ENCODE measurements around the gene PADI3. TPM values are rescaled to one million over a fixed set of nuclear protein-coding genes. Genes with fewer than 3 reads are reported as not detected.

Gene PADI3
- total and polyA plus RNA-seq, 2 of the 8 experiments (the other 6 are each of a cell fraction or from before 2014, with no cell fraction given), result 0.37 to 0.94 TPM

- TF ChIP-seq, protein P1, sequence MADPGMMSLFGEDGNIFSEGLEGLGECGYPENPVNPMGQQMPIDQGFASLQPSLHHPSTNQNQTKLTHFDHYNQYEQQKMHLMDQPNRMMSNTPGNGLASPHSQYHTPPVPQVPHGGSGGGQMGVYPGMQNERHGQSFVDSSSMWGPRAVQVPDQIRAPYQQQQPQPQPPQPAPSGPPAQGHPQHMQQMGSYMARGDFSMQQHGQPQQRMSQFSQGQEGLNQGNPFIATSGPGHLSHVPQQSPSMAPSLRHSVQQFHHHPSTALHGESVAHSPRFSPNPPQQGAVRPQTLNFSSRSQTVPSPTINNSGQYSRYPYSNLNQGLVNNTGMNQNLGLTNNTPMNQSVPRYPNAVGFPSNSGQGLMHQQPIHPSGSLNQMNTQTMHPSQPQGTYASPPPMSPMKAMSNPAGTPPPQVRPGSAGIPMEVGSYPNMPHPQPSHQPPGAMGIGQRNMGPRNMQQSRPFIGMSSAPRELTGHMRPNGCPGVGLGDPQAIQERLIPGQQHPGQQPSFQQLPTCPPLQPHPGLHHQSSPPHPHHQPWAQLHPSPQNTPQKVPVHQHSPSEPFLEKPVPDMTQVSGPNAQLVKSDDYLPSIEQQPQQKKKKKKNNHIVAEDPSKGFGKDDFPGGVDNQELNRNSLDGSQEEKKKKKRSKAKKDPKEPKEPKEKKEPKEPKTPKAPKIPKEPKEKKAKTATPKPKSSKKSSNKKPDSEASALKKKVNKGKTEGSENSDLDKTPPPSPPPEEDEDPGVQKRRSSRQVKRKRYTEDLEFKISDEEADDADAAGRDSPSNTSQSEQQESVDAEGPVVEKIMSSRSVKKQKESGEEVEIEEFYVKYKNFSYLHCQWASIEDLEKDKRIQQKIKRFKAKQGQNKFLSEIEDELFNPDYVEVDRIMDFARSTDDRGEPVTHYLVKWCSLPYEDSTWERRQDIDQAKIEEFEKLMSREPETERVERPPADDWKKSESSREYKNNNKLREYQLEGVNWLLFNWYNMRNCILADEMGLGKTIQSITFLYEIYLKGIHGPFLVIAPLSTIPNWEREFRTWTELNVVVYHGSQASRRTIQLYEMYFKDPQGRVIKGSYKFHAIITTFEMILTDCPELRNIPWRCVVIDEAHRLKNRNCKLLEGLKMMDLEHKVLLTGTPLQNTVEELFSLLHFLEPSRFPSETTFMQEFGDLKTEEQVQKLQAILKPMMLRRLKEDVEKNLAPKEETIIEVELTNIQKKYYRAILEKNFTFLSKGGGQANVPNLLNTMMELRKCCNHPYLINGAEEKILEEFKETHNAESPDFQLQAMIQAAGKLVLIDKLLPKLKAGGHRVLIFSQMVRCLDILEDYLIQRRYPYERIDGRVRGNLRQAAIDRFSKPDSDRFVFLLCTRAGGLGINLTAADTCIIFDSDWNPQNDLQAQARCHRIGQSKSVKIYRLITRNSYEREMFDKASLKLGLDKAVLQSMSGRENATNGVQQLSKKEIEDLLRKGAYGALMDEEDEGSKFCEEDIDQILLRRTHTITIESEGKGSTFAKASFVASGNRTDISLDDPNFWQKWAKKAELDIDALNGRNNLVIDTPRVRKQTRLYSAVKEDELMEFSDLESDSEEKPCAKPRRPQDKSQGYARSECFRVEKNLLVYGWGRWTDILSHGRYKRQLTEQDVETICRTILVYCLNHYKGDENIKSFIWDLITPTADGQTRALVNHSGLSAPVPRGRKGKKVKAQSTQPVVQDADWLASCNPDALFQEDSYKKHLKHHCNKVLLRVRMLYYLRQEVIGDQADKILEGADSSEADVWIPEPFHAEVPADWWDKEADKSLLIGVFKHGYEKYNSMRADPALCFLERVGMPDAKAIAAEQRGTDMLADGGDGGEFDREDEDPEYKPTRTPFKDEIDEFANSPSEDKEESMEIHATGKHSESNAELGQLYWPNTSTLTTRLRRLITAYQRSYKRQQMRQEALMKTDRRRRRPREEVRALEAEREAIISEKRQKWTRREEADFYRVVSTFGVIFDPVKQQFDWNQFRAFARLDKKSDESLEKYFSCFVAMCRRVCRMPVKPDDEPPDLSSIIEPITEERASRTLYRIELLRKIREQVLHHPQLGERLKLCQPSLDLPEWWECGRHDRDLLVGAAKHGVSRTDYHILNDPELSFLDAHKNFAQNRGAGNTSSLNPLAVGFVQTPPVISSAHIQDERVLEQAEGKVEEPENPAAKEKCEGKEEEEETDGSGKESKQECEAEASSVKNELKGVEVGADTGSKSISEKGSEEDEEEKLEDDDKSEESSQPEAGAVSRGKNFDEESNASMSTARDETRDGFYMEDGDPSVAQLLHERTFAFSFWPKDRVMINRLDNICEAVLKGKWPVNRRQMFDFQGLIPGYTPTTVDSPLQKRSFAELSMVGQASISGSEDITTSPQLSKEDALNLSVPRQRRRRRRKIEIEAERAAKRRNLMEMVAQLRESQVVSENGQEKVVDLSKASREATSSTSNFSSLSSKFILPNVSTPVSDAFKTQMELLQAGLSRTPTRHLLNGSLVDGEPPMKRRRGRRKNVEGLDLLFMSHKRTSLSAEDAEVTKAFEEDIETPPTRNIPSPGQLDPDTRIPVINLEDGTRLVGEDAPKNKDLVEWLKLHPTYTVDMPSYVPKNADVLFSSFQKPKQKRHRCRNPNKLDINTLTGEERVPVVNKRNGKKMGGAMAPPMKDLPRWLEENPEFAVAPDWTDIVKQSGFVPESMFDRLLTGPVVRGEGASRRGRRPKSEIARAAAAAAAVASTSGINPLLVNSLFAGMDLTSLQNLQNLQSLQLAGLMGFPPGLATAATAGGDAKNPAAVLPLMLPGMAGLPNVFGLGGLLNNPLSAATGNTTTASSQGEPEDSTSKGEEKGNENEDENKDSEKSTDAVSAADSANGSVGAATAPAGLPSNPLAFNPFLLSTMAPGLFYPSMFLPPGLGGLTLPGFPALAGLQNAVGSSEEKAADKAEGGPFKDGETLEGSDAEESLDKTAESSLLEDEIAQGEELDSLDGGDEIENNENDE (IDR thresholded peaks at IDR 0.05; ENCODE audit: insufficient replicate concordance, low read length), result no peak
- TF ChIP-seq RXRA (IDR thresholded peaks at IDR 0.05; ENCODE audit: insufficient read depth, low read depth, low read length) (no peak), SIN3A (conservative IDR thresholded peaks at IDR 0.05 in 1 of 2, IDR thresholded peaks at IDR 0.05 in 1 of 2; ENCODE audit: low read depth in 1 of 2, low read length in 2 of 2) (no peak), BCL11A (IDR thresholded peaks at IDR 0.05; ENCODE audit: low read depth in 2 of 2, low read length in 2 of 2) (no peak), USF2 (IDR thresholded peaks at IDR 0.05; ENCODE audit: low read length) (no peak), BACH1 (IDR thresholded peaks at IDR 0.05; ENCODE audit: low read length) (no peak), ZNF274 (IDR thresholded peaks at IDR 0.05; ENCODE audit: borderline replicate concordance, extremely low read depth, low read length) (no peak), E2F6 (IDR thresholded peaks at IDR 0.05) (no peak), CHD2 (IDR thresholded peaks at IDR 0.05; ENCODE audit: low read length) (no peak)
These were observed 18.8 kb upstream of the PADI3 start (continued) for GRCh38 chr1:17230106-17230505.

Measured in H1 (cell line).